Omental fat pad (tissue), 4 donors: ENCODE measurements around the gene ZNF407. TPM values are rescaled to one million over a fixed set of nuclear protein-coding genes. Genes with fewer than 3 reads are reported as not detected.

Experiments used
- ATAC-seq: fragments of 150-250 bp; one replicate; pipeline ENCODE4 v1.9.1; 2016; ENCODE audit warnings: mild to moderate bottlenecking, moderate library complexity; ENCODE audit not compliant: low FRiP score
- DNase-seq: peaks from one replicate; pipeline ENCODE4 v3.0.0-alpha.2; 2019; ENCODE audit warnings: low spot score
- total RNA-seq, 4 donors: library from RNA; depleted of rRNA; stranded (reverse); fragments of >200 nt; gene quantifications; one replicate each; pipeline ENCODE4 v1.1.0, GENCODE V29; 2016
- TF ChIP-seq, protein P1 (sequence below), 3 donors: fragments of 450-650 bp; IDR thresholded peaks; one replicate each; pipeline ENCODE4 v1.5.1; 2016 to 2017; ENCODE audit warnings: antibody characterized with exemption in 3 of 3, mild to moderate bottlenecking in 3 of 3, moderate library complexity in 2 of 3

The ZNF407 gene
- total RNA-seq, 4 donors from 2014 or later, result 13.4 to 26.7 (median 19.7) TPM

DNA sequence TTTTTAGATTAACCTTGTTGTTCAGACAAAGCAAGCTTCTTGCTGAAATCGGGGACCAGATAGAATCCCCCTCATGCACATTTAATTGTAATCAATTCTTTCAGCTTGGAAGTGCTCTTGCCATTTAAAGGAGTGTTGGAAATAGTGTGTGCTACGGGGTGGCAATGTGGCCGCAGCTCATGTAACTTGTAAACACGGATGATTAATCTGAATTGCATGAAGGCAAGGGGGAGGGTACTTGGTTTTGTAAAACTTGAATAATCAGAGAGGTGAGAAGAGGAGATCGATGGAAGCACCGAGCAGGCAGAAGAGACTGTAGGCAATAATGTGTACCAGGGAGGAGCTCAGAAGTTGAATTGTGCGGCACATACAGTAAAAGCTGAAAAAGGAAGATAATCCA is 337.8 kb downstream of the ZNF407 start:
- DNase-seq (no peak), ATAC-seq (no peak)
- TF ChIP-seq, protein P1, sequence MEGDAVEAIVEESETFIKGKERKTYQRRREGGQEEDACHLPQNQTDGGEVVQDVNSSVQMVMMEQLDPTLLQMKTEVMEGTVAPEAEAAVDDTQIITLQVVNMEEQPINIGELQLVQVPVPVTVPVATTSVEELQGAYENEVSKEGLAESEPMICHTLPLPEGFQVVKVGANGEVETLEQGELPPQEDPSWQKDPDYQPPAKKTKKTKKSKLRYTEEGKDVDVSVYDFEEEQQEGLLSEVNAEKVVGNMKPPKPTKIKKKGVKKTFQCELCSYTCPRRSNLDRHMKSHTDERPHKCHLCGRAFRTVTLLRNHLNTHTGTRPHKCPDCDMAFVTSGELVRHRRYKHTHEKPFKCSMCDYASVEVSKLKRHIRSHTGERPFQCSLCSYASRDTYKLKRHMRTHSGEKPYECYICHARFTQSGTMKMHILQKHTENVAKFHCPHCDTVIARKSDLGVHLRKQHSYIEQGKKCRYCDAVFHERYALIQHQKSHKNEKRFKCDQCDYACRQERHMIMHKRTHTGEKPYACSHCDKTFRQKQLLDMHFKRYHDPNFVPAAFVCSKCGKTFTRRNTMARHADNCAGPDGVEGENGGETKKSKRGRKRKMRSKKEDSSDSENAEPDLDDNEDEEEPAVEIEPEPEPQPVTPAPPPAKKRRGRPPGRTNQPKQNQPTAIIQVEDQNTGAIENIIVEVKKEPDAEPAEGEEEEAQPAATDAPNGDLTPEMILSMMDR (IDR thresholded peaks at IDR 0.05), result no peak

DNA sequence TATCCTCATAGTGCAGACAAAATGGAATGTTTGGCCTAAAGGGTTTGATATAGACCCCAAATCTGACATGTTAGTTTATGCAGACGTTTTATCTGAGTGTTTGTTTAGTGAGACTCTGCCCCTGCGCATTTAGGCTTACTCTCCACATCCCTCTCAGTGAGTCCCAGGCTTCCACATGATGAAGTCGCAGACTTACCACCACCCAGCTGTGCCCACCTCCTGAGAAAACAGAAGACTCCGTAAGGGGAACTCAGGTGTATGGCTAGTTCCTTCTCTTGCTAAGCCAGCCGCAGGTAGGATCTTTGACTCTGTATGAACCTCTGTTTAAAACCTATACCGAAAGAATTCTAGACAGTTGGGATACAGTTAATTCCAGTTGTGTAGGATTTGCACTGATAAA is 338.7 kb downstream of the ZNF407 start:
- TF ChIP-seq, protein P1 (IDR thresholded peaks at IDR 0.05), result no peak
- DNase-seq (no peak), ATAC-seq (no peak)

DNA sequence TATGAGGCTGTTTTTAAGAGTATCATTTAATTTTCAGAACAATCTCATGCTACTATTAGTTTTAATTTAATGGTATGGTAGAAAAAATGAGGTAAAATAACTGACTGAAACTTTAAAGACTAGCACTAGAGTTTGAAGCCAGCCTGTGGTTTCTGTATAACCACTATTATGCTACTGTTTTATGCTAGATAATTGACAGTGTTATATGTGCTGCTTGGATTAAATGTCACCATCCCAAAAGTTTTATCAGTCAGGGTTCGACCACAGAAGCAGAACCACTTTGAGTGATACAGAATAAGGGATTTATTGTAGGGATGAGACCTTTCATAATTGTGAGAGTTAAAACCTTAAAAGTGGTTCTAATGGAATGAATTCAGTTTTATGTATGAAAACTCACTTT is 339.6 kb downstream of the ZNF407 start:
- TF ChIP-seq, protein P1 (IDR thresholded peaks at IDR 0.05), result no peak
- DNase-seq (no peak), ATAC-seq (no peak)

DNA sequence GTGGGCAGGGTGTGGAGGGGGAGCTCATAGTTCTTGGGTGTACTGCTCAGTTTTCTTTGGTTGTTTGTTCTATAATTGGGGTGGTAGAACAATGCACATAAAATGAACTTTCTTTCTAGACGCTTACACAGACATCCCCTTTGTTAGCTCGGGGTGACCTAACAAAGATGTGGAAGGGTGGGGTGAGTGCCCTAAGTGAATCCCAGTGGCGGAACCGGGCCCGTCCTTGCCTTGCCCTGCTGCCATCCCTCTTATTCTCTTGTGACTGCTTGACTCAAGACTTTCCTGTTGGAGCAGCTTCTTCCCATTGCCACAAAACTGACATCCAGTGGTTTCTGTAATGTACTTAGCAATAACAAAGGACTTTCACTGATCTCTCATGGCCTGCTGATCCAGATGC is 343.2 kb downstream of the ZNF407 start:
- TF ChIP-seq, protein P1 (IDR thresholded peaks at IDR 0.05), result no peak
- ATAC-seq, result no peak

GRCh38 chr18:74942319-74942910 is 344.7 kb downstream of the ZNF407 start:
- ATAC-seq, result no peak
- DNase-seq, result no peak
- TF ChIP-seq, protein P1 (IDR thresholded peaks at IDR 0.05), result no peak

More for the DNA sequence above, 343.2 kb downstream of the ZNF407 start:
- no peak for DNase-seq

DNA sequence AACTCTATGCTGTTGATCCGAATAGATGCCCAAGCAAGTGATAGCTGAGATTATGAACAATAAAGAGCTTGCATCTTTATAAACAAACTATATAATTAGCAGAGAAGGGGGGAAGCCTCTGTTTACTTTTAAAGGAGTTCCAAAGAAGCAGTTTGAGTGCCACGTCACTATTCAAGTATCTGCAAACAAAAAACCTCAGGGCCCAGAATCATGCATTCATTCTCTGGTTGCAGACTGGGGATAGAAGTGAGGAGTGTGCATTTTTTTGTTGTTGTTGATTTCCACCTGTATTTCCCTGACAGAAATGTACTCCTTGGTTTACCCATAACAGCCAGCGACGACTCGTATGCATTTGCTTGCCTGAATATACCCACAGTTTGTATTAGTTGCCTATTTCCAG is 347.0 kb downstream of the ZNF407 start:
- ATAC-seq (no peak), DNase-seq (no peak)
- TF ChIP-seq, protein P1 (IDR thresholded peaks at IDR 0.05), result no peak

- DNase-seq (no peak), ATAC-seq (no peak)
- TF ChIP-seq, protein P1 (IDR thresholded peaks at IDR 0.05), result no peak
Observed at GRCh38 chr18:74945774-74946545, 348.3 kb downstream of the ZNF407 start.
